PFSK-1 (cell line): Measurements from ENCODE around the gene KIFAP3.

Source experiments
- POLR2AphosphoS5 ChIP-seq: IDR thresholded peaks from 2 replicates; pipeline ENCODE4 v1.6.1; 2012; ENCODE audit warnings: low read depth, mild to moderate bottlenecking, control low read depth, low read length, moderate library complexity
- TAF1 ChIP-seq: IDR thresholded peaks from 2 replicates; pipeline ENCODE4 v1.6.1; 2012; ENCODE audit warnings: low read length, control low read depth, borderline replicate concordance; ENCODE audit not compliant: insufficient read depth
- TF ChIP-seq, protein P1 (sequence below), 2 experiments: IDR thresholded peaks; 2 replicates each; pipeline versions ENCODE4 v1.6.1 to v1.8.0; 2011 to 2012; ENCODE audit warnings: low read depth in 2 of 2, low read length in 2 of 2, control low read depth in 1 of 2, inconsistent platforms in 1 of 2, mild to moderate bottlenecking in 1 of 2, moderate library complexity in 1 of 2; ENCODE audit not compliant: insufficient read depth in 1 of 2

DNA sequence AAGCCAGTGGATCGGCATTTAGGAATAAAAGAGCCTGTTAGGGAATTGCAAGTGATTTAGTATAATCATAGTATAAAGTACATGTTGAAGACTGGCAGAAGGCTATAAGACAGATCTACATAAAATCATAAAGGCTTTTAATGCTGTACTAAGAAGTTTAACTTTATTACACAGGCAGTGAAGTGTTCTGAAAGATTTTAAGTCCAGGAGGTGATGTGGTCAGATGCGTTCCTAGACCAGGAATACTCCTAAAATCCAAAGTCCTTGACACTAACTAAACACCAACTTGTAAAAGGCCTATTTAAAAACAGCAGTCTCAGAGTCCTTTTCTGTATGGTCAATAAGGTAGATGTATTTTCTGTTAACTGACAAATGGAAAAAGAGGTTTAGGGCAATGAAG is 57.0 kb downstream of the KIFAP3 start:
- TF ChIP-seq POLR2AphosphoS5 (no peak), TAF1 (no peak)
- TF ChIP-seq, protein P1, sequence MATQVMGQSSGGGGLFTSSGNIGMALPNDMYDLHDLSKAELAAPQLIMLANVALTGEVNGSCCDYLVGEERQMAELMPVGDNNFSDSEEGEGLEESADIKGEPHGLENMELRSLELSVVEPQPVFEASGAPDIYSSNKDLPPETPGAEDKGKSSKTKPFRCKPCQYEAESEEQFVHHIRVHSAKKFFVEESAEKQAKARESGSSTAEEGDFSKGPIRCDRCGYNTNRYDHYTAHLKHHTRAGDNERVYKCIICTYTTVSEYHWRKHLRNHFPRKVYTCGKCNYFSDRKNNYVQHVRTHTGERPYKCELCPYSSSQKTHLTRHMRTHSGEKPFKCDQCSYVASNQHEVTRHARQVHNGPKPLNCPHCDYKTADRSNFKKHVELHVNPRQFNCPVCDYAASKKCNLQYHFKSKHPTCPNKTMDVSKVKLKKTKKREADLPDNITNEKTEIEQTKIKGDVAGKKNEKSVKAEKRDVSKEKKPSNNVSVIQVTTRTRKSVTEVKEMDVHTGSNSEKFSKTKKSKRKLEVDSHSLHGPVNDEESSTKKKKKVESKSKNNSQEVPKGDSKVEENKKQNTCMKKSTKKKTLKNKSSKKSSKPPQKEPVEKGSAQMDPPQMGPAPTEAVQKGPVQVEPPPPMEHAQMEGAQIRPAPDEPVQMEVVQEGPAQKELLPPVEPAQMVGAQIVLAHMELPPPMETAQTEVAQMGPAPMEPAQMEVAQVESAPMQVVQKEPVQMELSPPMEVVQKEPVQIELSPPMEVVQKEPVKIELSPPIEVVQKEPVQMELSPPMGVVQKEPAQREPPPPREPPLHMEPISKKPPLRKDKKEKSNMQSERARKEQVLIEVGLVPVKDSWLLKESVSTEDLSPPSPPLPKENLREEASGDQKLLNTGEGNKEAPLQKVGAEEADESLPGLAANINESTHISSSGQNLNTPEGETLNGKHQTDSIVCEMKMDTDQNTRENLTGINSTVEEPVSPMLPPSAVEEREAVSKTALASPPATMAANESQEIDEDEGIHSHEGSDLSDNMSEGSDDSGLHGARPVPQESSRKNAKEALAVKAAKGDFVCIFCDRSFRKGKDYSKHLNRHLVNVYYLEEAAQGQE (IDR thresholded peaks at IDR 0.05; ENCODE audit: insufficient read depth in 1 of 2, low read depth in 2 of 2, low read length in 2 of 2) = no peak
